Choroid plexus epithelial cell (primary cell): ENCODE data around the gene ACHE.

Source experiments
- DNase-seq: peaks from one replicate; pipeline ENCODE4 v3.0.0-alpha.2; 2010; ENCODE audit warnings: low read depth
- H3K4me3 ChIP-seq: 2 replicates; pipeline ENCODE4 v1.5.1; 2011; ENCODE audit warnings: low read depth, mild to moderate bottlenecking, control low read depth, low read length, moderate library complexity
- CTCF ChIP-seq: conservative IDR thresholded peaks from 2 replicates; pipeline ENCODE4 v1.5.1; 2011; ENCODE audit warnings: low read depth, mild to moderate bottlenecking, control low read depth, inconsistent platforms, low read length, moderate library complexity

The ACHE gene

GRCh38 chr7:100891568-100892247 is 4.0 kb downstream of the ACHE start:
- no peak overlapping the region for H3K4me3 ChIP-seq
- DNase-seq, result no peak
- no peak for TF ChIP-seq CTCF

- TF ChIP-seq CTCF, result no peak
- peak overlapping the region; percentile 63 for H3K4me3 ChIP-seq
- DNase-seq, result no peak
Observed at GRCh38 chr7:100890653-100891567, 4.8 kb downstream of the ACHE start.

- peak within 1 kb of the TSS; percentile 81 for H3K4me3 ChIP-seq
- DNase-seq, result no peak
- no peak for TF ChIP-seq CTCF
Observed at GRCh38 chr7:100888988-100889750, 6.5 kb downstream of the ACHE start, which contains the start of gene UFSP1. Gene UFSP1, minus strand, starts transcription at chr7:100889715. Its CDS starts 444 bp downstream, at chr7:100889271.

- no peak for DNase-seq
- peak overlapping the region; percentile 81 for H3K4me3 ChIP-seq
- TF ChIP-seq CTCF, result no peak
Observed at GRCh38 chr7:100888291-100888987, 7.2 kb downstream of the ACHE start.

- no peak overlapping the region for H3K4me3 ChIP-seq
- peak; percentile 38 for DNase-seq
- TF ChIP-seq CTCF, result no peak
Observed at GRCh38 chr7:100887516-100888290, 8.0 kb downstream of the ACHE start.

- TF ChIP-seq CTCF, result no peak
- H3K4me3 ChIP-seq, result no peak overlapping the region
- DNase-seq, result no peak
Observed at GRCh38 chr7:100886936-100887515, 8.7 kb downstream of the ACHE start.
